GM21825 (cell line): ENCODE data around the gene HMG20A.

Experiments used
- ATAC-seq: cut with Tn5 transposase; IDR thresholded peaks from one replicate; pipeline ENCODE4 v1.9.1; 2021; ENCODE audit warnings: mild to moderate bottlenecking, moderate library complexity; ENCODE audit not compliant: unreplicated experiment

HMG20A gene

DNA sequence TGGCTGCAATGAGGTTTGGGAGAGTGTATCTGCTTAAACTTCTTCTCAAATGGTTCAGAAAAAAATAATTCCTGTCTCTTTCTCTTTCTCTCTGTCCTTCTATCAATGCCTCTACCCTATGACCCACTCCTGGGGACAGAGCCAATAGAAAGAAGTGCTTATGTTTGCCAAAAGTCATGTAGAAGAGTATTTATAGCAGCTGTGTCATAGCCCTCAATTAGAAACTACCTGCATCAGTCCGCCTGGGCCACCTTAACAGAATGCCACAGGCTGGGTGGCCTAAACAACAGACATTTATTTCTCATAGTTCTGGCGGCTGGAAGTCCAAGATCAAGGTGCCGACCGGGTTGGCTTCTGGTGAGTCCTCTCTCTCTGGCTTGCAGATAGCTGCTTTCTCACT, 92.5 kb downstream of the HMG20A start:
- no peak for ATAC-seq

GRCh38 chr15:77514641-77515402, 94.1 kb downstream of the HMG20A start:
- no peak for ATAC-seq

- no peak for ATAC-seq
Observed at GRCh38 chr15:77515613-77516012, 94.9 kb downstream of the HMG20A start.

DNA sequence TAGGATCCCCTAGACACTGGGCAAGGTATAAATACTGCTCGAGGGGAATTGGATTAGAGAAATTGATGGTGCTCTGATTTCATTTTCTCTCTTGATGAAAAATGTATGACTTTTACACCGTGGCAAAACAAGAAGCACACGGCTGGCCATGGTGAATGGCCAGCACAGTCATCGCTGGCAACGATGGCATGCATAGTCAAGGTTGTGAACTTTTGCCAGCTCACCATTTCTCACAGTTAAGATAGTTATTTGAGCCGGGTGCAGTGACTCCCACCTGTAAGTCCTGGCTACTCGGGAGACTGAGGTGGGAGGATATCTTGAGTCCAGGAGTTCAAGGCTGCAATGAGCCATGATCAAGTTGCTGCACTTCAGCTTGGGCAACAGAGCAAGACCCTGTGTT, 95.4 kb downstream of the HMG20A start:
- no peak for ATAC-seq

DNA sequence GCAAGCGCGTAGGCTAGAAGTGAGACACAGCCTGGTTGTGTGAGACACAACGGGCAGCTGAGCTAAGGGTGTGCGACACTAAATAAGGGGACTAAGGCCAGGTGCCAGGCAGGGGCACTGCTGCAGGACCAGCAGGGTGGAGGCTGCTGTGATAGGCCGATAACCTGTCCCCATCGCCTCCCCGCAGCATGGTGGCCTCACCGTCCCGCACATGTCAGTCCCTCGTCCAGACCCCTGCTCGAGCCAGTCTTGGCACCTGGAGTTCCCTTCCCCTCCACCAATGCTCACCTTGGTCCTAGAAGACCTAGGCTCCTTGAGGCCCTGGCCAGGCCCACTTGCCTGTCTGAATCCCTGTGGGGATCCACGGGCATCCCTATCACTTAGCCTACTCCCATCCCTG, 96.1 kb downstream of the HMG20A start:
- no peak for ATAC-seq

GRCh38 chr15:77517579-77517978, 96.9 kb downstream of the HMG20A start:
- no peak for ATAC-seq

- ATAC-seq: no peak
Observed at GRCh38 chr15:77518458-77518857, 97.8 kb downstream of the HMG20A start.

- no peak for ATAC-seq
Observed at GRCh38 chr15:77519540-77519939, 98.9 kb downstream of the HMG20A start.

GRCh38 chr15:77521206-77521605, 100.5 kb downstream of the HMG20A start:
- ATAC-seq: no peak

- ATAC-seq: no peak
Observed at GRCh38 chr15:77525400-77525811, 104.7 kb downstream of the HMG20A start.

GRCh38 chr15:77525907-77526594, 105.4 kb downstream of the HMG20A start:
- ATAC-seq: no peak

DNA sequence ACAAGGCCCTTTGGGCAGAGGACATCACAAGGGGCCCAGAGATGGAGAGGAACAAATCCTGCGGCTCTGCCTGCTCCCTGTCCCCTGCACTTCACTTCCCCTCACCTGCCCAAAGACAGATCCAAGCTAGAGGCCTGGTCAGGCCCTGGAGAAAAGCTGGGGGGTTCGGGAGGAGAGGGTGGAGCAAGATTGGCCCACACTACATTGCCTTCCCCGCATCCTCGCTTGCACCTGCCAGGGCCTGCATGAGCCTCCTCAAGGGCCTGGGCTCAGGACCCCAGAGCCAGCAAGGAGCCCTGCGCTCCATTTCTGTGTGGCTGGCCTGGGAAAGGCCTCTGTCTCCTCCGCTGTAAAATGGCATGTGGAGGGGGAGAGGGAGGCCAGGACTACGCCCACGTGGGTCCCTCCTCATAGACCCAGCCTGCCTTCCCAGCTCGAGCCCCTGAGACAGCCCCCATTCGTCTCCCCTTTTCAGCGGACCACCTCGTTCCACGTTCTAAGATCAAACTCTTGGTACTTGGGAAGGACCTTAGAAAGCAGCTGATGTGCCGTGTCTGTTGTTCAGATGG, 106.0 kb downstream of the HMG20A start:
- no peak for ATAC-seq

DNA sequence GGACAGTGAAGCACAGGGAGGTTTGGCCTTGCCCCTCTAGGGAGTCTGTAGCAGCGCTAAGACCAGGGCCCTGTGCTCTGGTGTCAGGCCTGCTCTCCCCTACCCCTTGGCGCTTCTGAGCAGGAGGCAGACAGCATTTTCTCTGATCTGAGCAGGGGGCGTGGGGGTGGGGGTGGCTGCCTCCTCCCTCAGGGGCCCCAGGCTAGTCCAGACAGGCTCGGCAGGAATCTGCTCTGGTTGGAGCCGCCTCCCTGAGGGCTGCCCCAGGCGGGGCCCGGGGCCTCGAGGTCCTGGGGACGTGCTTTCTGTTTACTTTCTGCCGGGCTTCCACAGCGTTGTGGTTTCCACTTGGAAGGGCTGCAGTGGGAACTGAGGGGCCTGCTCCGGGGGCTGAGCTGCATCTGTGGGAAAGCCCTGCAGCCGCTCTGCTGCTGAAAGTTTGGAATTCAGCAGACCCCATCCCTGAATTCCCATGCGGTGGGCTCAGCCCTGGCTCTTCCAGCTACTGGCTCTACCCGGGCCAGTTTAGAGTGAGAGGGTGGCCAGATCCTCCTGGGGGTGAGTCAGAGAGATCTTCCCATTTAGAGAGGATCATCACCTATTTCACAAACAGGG, 106.6 kb downstream of the HMG20A start:
- no peak for ATAC-seq

DNA sequence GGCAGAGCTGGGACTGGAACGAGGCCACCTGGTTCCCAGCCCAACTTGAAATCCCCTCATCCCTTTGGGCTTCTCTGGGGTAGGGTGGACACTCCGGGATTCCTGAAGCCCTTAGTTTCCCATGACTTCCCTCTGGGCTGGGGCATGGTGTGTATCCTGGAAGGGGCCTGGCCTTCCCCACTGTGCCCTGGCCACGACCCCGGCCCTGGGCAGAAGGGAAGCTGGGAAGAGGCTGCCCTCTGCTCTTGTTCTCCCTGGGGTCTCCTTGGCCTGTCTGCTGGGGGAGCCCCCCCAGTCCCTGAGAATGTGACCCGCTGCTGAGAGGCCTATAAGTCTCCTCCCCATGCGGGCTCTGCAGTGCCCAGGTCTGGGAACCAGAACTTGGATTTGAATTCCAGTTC, 107.1 kb downstream of the HMG20A start:
- ATAC-seq: no peak

GRCh38 chr15:77528290-77528967, 107.7 kb downstream of the HMG20A start:
- no peak for ATAC-seq

DNA sequence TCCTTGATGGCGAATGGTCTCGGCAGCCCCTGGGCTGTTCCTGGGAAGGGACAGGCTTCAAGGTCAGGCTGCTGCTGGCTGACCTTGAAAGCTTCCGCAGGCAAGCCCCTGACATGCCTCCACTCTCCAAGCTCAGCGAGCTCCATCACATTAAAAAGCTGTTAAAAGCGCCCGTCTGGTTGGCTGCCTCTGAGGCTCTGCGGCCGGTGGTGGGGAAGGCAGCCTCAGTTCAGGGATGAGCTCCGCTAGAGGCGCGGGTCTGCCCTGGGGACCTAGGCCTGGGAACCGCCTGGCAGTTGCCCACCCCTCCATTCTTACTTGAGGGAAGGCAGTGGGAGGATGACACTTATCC, 108.3 kb downstream of the HMG20A start:
- ATAC-seq: no peak

- ATAC-seq: no peak
Observed at GRCh38 chr15:77529394-77530159, 108.9 kb downstream of the HMG20A start.

GRCh38 chr15:77530576-77530975, 109.9 kb downstream of the HMG20A start:
- no peak for ATAC-seq

DNA sequence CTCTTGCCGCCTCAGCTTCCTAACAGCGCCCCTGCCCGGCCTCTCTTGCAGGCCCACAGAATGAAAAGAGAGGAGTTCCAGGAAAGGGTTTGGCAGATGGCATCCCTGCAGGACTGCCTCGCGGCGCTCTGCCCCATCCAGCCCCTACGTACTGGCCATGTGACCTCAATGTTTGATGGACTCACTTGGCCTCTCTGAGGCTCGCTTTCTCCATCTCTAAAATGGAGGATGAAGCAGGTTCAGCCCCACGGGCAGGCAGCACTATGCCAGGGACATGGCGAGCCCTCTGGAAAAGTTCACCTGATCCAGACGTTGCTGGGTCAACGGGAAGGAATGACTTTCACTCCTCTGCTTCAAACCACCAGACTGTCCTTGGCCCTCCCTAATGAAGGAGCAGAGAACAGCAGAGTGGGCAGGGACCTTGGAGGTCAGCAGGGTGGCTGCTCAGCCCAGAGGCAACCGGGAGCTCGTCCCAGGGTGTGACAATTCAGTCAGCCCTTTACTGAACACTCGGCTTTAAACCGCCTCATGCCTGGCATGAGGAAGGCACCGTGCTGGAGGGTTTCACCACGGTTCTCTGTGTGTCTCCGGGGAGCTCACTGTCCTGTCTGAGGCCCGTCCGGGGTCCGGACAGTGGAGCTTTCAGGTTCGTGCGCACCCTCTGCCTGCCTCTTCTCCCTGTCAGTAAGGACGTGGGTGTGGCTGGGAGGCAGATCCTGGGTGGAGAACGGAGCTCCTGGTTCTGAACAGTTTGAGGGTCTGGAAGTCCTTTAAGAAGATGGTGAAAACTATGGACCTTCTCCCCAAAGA, 110.7 kb downstream of the HMG20A start:
- no peak for ATAC-seq
